Stimulated activated CD4-positive, alpha-beta T cell treated with anti-CD3 and anti-CD28 coated beads, Interleukin-12 subunit alpha, Interleukin-12 subunit beta, amount 100 ng/mL, for 24 hours (primary cell): ENCODE data around the gene RNF133.
"Not testable (repeated sequence)": the region's sequence is repeated elsewhere in the genome, so short reads cannot be mapped to it uniquely, and the experiment has no call there.

ENCODE experiments used
- DNase-seq, 2 experiments: peaks; one replicate each; pipeline ENCODE4 v3.0.0-alpha.2; 2020; ENCODE audit warnings: low read depth in 2 of 2

The RNF133 gene

GRCh38 chr7:122689346-122690109 lies 9.4 kb downstream of the RNF133 start:
- no peak for DNase-seq

DNA sequence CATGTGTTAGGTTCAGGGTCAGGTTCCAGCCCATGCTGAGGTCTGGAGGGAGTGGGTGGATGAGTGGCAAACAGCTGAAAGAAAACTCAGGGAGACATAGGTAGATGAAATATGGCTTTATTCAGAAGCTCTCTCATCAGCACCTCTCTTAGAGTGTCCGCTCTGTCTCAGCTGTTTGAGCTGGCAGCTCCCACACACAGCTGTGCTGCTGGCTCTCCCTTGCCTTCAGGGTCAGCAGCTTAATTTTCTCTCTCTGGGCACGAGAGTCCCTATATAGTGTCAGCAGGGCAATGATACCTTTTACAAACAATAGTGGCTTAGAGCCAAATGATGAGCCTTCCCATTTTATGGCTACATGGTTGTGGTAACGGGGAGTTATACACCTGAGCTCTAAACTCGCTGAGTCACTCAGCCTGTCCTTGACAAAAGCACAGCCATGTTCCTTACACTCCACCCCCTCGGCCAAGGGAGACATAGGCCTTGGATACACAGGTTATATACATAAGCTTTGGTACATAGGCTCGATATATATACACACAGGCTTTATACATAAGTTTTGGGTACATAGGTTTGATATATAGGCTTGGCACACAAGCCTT lies 10.4 kb downstream of the RNF133 start:
- DNase-seq = no peak

GRCh38 chr7:122686360-122686878 lies 12.5 kb downstream of the RNF133 start:
- DNase-seq = no peak

DNA sequence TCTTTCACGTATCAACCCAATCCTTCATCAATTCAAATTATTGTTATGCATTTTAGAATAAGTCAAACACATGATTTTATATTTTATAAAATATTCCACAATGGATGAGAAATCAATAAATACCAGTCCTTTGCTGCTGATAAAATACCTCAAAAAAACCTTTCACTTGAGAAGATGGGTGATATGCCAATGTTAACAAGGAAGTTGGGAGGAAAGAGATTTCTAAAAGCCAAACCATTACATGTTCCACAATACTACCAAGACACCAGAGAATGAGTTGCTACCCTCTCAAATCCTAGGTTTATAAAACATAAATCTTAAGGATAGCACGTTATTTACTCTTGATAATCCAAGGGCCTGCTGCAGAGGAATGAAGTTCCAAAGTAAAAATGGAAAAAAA lies 14.4 kb downstream of the RNF133 start:
- no peak for DNase-seq

DNA sequence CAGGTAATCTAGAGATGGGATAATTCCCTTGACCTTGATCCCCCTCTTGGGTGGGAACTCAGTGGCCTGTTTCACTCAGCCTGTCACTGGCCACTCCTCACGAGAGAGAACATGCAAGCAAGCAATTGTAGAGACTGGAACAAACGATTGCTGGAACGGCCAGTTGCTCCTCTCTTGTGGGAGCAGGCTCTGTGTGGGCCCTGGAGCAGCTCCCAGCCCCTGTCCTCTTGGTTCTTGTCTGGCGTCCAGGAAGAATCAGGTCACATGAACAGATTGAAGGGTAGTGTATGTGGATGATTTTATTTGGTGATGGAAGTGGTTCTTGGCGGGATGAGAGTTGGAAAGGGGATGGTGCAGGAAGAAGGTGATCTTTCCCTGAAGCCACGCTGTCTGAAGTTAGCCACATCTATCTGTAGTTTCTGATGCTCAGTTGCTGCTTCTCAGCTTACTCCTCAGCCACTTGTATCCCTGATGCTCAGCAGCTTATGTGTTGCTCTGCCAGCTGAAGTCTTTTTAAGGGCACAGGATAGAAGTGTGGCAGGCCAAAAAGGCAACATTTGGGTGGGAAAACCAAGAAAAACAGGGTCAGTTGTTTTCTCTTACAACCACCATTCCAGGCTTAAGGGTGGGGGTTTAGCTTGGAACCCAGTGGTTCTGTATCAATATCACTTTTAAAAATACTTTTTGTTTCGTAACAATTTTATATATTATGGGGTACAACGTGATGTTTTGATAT lies 15.9 kb downstream of the RNF133 start:
- DNase-seq = no peak

GRCh38 chr7:122681186-122681585 lies 17.7 kb downstream of the RNF133 start:
- DNase-seq = not testable (repeated sequence)

GRCh38 chr7:122679813-122680212 lies 19.1 kb downstream of the RNF133 start:
- no peak for DNase-seq

GRCh38 chr7:122679269-122679709 lies 19.6 kb downstream of the RNF133 start:
- not testable (repeated sequence) for DNase-seq

GRCh38 chr7:122677149-122677548 lies 21.8 kb downstream of the RNF133 start:
- no peak for DNase-seq

DNA sequence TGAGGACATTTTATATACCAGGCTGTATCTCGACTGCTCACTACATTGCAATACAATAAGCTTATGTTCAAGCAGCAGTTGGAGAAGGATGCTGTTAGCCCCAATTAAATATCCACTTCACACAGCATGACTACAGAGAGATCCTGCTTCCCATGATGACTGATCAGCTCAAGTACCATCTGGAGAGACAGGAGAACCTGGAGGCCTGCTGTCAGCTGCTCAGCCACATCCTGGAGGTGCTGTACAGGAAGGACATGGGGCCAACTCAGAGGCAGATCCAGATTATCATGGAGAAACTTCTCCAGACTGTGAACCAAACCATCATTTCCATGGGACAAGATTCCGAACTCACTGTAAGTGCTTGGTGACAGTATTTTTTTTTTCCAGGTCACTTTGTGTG lies 22.5 kb downstream of the RNF133 start:
- no peak for DNase-seq

DNA sequence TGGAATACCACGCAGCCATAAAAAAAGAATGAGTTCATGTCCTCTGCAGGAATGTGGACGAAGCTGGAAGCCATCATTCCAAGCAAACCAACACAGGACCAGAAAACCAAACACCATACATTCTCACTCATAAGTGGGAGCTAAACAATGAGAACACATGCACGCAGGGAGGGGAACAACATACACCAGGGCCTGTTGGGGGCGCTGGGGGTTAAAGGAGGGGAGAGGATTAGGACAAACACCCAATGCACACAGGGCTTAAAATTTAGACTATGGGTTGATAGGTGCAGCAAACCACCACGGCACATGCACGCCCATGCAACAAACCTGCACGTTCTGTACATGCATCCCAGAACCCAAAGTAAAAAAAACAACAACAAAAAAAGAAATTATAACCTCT lies 23.3 kb downstream of the RNF133 start:
- DNase-seq = no peak

- no peak for DNase-seq
Observed at GRCh38 chr7:122675011-122675410, 23.9 kb downstream of the RNF133 start.

- DNase-seq = no peak
Observed at GRCh38 chr7:122674502-122674901, 24.4 kb downstream of the RNF133 start.

GRCh38 chr7:122673951-122674350 lies 25.0 kb downstream of the RNF133 start:
- DNase-seq = no peak

GRCh38 chr7:122672536-122672935 lies 26.4 kb downstream of the RNF133 start:
- no peak for DNase-seq

GRCh38 chr7:122663733-122664132 lies 35.2 kb downstream of the RNF133 start:
- DNase-seq = no peak

GRCh38 chr7:122658856-122659255 lies 40.1 kb downstream of the RNF133 start:
- DNase-seq = no peak

DNA sequence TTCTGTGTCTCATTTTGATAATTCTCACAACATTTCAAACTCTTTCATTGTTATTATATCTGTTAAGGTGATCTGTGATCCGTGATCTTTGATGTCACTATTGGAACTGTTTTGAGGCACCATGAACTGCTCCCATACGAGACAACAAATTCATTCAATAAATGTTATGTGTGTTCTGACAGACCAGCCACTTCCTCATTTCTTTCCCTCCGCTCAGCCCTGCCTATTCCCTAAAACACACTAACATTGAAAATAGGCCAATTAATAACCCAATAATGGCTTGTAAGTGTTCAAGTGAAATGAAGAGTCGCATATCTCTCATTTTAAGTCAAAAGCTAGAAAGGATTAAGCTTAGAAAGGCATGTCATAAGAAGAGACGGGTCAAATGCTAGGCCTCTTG lies 45.2 kb downstream of the RNF133 start:
- DNase-seq = no peak

DNA sequence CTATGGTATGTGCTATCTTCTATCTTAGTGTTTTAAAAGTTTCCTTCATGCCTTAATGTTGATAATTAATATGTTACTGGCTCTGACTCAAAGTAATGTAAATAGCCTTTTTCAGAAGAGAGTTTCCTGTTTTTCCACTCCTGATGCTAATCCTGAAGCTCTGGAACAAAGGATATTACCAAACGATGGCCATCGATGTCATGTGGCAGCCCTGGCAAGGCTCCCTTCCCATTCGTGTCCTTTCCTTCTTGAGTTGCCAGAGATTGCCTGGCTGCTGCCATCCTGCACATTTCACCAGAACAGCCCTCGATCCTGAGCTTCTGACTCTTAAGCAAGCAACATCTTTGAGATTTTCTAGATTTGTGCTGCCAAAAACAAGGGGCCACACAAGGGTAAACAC lies 46.0 kb downstream of the RNF133 start:
- DNase-seq = no peak

DNA sequence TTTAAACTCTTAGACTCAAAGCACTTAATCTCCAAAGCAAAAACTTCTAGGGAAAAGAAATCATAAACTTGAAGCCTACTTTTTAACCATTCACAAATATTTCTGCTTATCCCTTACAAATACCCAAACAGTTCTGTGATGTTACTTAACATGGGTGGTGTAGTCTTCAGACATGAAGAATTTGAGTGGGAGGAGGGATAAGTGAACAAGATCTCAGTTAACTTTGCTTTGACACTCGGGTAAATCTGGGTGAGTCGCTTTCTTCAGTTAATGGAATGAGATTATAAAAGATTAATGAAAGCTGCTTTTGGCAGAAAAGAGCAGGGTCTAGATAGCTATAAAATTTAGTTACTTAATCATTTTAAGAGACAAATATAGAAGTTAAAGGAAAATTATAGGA lies 47.5 kb downstream of the RNF133 start:
- no peak for DNase-seq
